Measurements from ENCODE around the gene CCR7.
"Not testable (repeated sequence)": the region's sequence is repeated elsewhere in the genome, so short reads cannot be mapped to it uniquely, and the experiment has no call there.

CCR7 gene

DNA sequence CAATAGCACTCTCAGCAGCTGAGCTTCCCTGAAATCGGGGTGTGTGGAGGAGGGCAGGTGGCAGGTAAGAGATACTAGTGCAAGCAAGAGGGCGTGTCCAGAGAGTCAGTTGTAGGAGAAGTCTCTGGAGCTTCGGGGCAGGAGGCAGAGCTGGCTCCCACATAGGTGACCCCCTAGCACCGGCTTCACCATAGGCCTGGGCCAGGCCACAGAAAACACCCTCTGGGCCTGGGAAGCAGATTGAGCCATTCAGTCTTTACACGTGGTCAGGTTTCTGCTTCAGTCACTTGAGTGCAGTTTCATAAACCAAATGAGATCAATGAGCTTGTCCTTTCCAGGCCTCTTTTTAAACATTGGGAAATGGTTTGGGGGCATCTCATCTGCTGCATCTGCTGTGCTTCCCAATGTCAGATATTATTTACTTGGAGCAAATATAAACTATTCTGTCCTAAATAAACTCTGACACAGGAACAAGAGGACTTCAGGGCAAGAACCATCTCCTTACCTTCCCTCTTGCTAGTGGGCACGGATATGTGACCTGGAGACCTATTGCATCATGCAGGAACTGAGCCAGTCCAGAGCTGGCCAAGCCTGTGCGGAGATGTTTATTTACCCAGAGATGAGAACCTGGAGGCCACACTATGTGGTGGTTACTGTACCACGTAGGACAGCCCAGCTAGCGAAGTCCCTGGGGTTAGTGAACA, 16.1 kb downstream of the CCR7 start:
- peak; percentile 22 for DNase-seq

DNA sequence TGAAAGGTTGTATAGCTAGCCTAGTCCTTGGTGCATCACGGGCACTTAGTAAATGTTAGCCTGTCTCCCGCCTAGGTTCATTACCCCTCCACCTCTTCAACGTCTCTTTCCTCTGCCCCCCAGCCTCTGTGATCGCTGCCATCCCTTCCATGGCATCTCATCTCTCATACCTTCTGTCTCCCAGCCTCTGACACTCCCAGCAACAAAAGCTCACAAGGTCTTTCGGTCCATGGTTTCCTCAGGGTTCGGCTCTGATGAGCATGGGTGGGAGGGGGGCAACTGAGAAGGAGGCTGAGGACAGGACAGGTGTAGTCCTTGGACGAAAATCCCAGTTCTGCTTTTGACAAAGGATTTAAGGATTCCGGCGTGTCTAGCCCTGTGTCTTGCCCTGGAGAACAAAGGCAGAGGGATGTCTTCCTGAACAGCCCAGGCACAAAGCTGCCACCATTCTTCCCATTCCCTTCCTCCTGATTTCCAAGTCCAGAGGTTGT, 16.7 kb downstream of the CCR7 start:
- peak; percentile 2 for DNase-seq

DNA sequence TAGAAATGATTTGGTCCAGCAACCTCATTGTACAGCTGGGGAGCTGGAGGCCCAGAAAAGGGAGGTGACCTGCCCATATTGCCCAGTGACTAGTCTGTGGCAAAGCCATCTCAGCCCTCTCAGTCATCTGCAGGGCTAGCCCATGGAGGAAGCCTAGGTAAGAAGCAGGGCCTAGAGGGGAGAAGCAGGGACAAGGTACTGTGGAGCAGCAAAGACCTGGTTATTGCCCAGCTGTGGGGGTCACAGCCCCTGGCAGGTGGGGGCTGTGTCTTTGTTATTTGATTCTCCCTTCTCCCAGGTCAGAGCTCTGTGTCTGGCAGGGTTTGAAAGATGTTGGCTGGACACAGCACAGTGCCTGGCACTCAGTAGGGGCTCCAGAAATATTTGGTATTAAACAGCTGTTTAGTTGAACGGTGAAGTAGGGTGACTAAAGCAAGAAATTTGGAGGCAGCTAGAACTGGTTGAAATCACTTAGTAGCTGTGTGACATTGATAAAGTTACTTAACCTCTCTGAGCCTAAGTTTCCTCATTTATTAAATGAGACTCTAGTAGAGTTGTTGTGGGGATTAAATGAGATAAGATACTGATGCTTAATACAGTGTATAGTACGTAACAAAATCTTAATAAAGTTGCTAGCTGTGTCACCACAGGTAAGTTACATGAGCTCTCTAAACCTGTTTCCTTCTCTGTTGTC, 17.3 kb downstream of the CCR7 start:
- no peak for DNase-seq

DNA sequence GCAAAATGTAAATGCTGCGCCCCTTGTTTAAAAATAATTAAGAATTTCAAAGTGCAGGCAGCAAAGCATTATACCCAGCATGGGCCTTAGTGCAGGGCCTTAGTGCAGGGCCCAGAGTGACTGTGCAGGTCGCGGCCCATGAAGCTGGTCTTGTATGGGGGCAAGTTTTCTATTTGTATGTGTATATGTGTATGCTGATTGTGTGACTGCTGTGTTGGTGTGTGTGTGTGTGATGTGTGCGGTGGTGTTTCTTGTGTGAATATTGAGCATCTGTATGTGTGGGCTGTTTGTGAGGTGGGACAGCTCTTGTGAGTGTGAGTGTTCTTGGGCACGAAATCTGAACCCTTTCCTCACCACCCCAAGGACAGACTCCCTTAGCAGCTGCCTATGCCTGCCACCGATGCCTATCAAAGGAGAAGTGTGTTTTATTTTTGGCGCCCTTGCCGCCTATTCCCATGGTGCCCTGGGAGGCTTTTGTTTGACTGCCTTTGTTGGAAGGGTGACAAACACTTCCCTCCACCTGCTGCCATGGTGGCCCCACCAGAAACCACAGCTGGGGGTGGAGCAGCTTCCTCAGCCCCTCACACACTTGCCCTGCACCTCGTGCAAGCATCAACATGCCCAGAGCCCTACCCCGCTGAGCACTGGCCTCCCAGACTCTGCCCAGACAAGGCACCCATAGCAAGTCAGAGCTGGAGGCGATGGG, 18.0 kb downstream of the CCR7 start:
- peak; percentile 67 for DNase-seq

DNA sequence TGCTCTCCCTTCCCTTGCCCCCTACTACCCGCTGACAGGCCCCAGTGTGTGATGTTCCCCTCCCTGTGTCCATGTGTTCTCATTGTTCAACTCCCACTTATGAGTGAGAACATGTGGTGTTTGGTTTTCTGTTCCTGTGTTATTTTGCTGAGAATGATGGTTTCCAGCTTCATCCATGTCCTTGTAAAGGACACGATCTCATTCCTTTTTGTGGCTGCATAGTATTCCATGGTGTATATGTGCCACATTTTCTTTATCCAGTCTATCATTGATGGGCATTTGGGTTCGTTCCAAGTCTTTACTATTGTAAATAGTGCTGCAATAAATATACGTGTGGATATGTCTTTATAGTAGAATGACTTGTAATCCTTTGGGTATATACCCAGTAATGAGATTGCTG, 18.8 kb downstream of the CCR7 start:
- not testable (repeated sequence) for DNase-seq

DNA sequence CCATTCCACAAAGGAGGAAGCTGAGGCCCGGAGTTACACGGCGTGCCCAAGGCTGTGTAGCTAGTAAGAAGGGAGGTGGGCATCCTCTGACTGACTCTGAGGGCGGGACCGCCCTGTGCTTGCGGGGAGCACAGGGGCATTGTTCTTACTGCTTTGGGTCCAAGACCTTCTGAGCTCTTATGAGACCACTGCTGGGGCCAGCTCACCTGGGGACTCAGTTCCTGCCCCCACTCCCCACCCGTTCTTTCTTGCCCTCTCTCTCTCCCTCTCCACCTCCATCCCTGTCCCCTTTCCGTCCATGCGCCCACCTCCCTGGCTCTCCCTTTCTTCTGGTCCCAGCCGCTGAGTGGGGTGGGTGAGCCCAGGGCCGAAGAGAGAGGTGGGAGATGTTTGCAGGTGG, 19.6 kb downstream of the CCR7 start:
- peak; percentile 1 for DNase-seq

DNA sequence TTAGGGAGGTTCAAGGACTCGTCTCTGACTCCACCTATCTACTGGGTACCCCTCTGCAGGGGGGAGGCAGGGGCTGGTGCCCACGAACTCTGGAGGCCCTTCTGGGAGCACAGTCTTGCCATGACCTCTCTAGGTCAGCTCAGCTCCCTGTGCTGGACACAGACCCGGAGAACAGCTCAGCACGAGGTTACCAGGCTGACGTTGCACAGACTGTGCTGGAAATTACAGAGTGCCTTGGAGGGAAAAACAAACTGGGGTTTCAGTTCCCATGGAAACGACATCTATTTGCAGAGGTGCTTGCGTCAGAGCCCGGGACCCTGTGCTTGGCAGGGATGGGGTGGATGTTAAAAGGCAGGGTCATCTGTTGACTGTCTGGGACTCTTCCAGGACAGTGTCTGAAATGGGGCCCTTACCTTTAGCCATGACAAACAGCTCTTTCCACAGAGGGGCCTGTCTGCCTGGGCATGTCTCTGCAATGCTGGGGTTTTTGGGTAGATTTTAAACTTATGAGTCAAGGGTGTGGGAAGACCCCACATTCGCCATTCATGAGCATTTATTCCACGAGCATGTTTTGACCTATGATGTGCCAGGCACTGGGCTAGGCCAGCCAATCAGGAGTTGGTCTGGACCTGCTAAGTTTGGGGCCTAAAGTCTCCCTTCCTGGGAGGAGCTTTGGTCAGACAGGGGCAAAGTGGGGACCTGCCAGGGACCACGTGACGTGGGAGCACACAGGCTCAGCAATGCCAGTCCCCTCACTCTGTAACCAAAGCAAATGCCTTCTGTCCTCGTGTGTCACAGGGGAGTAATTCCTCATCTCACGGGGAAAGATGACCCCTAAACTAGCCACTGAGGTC, 22.5 kb downstream of the CCR7 start:
- DNase-seq: peak; percentile 69

DNA sequence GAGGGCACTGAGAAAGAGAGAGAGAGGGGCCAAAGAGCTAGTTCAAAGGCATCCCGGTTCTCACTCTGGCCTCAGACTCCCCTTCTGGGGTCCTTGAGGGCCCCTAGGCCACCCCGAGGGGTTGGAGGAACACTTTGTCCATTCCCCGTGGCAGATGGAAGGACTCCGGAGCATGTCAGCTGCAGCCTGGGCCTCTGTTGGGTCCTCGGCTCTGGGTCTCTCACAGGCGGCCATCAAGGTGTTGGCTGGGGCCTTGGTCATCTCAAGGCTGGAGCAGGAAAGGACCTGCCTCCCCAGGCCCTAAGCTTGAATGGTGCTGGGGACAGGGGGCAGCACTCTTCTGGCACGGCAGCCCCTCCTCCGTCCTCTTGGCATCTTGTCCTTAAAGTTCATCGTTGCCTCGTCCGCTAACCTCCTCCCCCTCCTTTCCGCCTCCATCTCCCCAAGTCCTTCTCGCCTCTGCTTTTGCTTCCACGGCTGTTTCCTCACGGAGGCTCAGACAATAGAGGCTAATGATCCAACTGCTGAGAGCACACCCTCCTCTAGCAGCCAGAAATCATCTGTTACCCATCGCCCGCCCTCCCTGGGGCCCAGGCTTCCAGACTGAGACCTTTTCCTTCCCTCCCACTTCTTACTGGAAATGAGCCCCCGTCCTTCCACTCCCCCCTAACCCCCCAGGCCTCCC, 23.3 kb downstream of the CCR7 start:
- peak; percentile 54 for DNase-seq

DNA sequence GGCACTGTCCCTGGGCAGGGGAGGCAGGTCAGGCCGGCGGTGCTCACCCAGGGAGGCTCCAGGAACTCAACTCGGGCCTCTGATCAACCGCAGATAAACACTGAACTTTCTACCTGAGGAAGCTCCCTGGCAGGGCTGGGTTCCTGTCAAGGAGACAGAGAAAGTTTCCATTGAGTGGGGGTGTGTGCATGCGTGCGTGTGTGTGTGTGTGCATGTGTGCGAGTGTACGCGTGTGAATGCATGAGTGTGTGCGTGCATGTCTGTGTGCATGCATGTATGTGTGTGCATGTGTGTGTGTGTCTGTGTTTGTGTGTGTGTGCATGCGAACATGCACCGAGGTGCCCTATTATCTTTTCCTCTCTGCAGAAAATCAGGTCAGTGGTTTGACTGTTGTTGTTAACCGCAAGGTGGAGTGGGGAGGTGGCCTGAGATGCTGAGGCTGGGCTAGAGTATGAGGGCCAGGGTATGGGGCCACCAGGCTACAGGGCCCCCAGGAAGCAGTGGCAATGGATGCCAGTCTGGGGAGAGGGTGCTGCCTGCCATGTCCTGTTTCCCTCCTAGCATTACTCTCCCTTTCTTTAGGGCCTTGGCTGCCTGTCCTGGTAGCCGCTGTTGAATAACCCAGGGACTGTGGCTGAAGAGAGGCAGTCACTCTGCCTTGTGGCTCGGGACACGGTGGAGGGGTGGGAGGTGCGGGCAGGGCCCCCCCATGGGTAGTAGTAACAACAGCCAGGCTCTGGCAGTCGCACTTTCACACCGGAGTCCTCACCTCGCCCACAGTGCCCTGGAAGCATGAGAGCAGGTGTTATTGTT, 24.0 kb downstream of the CCR7 start:
- DNase-seq: peak; percentile 83

DNA sequence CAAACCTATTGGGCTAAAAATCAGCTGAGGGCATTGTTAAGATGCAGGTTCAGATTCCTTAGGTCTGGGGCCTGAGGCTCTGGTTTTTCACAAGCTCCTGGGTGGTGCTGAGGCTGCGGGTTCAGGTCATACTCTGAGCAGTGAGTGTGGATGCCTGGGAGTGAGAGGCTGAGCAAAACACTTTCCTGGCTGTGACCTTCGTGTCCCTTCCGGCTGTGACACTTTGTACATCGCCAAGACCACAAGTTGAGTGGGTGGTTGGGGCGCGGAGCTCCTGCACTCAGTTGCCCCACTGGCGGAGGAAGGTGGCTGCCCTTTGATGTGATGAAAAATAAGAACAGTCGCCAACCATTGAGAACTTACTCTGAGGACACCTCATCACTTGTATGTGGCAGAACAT, 24.8 kb downstream of the CCR7 start:
- peak; percentile 86 for DNase-seq

DNA sequence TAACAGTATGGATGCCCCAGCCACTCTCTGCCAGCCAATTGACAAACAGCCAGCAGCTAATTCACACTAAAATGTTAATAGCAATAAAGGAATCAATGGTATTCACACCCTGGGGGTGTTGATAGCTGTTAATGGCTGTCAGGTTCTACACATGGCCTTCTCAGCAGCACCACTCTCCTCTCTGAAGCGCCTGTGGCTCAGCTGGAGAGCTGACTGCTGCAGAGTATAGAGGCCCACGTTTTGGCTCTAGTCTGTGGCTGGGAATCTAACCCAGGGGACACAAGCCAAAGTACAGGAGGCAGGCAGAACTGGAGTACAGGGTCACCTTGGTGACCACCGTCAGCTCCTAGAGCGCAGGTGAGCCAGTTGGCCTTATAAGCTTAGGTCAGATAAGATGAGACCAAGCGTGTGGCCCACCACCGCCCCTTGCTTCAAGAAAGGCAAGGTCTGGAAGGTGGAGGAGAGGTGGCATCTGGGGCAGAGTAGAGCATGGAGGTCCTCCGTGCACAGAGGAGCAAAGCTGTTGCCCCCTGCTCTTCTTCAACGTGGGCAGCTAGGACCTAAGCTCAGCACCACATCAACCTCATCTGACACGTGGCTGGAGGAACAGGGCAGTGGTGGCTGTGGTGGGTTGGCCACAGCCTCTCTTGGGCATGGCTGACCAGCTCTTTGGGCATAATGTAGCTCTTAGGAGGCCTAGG, 25.4 kb downstream of the CCR7 start:
- DNase-seq: no peak

DNA sequence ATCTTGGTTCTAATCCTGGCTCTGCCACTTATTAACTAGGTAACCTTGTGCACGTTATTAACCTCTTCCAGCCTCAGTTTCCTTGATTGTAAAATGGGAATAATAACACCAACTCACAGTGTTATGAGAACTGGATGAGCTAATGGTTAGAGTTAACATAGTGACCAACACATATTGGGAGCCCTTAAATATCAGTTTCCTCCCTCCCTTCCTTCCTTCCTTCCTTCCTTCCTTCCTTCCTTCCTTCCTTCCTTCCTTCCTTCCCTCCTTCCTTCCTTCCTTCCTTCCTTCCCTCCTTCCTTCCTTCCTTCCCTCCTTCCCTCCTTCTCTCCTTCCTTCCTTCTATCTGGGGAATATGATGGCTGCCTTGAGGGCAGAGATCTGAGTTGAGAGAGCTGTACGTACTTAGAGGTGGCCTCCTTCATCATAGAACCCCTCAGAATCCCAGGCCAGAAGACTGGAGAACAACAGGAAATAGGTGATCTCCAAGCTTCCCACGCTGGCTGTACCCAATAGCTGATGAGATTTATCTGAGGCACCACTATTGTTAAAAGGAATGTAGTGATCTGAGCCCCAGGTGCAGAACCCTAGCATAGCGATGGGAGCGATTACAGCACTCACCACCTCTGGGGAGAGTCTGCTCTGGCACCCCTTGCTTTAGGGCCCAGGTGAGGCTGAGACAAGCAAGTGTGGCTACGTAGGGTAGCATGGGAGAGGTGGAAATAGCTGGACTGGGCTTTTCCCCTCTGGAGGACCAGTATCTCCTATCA, 26.2 kb downstream of the CCR7 start:
- DNase-seq: no peak

DNA sequence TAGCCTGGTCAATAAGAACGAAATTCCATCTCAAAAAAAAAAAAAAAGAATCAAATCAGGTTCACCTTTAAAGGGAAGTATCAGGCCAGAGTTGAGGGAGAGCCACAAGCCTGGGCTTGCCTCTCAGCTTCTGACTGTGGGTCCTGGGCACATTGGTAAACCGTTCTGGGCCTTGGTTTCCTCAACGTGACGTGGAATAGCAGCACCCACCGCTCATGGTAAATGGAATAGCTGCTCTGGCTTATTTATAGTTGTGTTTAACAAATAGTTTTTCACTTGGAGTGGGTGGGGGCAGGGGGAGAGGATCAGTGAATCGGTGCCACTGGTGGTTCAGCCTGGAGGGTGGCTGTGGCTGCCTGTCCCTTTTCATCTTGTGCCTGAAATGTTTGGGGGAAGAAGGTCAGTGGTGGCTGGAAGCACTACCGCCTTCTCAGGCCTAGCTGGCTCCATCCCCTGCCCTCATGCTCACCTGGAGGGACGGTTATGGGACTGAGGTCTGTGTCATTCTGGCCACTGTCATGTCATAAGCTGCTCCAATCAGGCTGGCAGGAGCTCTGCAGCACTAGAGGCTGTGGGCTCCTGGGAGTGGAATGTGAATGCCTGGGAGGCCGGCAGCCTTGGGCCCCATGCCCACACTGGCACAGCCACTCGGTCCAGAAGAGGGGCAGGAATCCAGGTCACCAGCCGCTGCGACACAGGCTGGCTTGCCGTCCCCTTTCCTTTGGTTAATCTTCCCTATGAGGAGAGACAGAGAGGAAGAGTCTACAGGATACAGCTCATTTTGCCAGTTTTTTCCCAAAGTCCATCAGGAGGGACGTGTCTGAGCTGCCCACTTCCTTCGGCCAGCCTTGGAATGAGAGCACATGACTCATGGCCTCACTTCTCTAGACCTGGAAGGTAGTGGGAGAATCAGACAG, 27.0 kb downstream of the CCR7 start:
- no peak for DNase-seq

DNA sequence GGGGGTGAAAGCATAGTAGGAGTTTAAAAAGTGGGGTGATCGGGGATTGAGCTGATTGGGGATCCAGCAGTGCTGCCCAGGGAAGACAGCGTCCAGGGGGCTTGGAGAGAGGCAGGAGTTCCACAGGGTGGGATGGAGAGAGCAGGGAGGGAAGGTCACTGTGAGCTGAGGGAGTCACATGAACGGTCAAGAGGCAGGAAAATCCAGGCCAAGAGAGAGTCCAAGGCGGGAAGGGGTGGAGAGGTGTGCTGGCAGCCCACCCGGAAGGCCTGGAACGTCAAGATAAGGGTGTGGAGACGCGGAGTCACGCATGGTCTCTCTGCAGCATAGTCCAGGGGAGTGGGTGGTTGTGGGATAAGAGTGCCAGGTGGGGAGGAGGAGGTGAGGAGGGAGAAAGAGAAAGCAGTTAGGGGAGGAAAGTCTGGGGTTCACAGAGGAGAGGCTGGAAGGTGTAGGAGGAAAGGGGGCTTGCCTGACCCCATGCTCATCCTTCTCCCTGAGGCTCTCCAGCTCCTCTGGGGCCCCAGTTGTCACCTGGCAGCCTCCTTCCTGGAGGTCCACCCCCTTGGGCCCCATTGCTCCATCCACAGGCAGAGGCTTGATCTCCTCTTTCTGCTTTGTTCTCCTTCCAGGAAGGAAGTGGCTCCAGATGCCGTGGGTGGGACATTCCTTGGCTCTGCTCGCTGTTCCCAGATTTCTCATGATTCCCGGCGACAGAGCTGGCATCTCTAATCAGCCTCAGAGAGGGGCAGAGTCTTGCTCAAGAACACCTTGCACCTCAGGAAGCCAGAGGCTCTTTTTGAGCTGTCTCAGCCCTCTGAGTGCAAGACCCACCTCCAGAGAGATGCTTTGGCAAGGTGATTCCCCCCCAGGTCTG, 28.7 kb downstream of the CCR7 start:
- DNase-seq: no peak

DNA sequence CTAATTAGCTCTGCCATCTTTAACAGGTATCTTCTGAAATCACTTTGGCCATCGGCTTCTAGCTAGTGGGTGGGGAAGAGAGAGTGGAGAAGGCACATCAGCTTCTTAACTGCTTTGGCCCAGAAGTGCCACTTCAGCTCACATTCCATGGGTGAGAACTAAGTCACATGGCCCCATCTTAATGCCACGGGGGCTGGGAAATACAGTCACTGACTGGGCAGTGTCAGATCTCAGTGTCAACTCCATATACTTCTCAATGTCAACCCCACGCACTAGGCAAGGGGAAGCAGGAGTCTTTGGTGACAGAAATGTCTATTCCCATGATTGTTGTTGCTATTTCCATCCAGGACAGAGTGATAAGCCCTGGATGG, 29.4 kb downstream of the CCR7 start:
- DNase-seq: no peak

DNA sequence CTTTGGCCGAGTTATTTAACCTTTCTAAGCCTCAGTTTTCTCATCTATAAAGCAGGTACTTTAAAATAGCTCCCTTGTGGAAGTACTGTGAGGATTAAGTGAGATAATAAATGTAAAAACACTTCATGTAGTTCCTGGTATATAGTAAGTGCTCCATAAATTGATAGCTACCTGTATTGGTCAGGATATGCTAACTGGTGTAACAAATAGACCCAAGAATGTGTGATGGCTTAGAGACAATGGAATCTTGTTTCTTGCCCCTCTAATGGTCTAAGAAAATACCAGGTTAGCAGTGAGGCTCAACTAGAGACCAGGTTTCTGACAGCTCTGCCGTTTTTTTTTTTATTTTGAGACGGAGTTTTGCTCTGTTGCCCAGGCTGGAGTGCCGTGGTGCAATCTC, 29.8 kb downstream of the CCR7 start:
- no peak for DNase-seq

DNA sequence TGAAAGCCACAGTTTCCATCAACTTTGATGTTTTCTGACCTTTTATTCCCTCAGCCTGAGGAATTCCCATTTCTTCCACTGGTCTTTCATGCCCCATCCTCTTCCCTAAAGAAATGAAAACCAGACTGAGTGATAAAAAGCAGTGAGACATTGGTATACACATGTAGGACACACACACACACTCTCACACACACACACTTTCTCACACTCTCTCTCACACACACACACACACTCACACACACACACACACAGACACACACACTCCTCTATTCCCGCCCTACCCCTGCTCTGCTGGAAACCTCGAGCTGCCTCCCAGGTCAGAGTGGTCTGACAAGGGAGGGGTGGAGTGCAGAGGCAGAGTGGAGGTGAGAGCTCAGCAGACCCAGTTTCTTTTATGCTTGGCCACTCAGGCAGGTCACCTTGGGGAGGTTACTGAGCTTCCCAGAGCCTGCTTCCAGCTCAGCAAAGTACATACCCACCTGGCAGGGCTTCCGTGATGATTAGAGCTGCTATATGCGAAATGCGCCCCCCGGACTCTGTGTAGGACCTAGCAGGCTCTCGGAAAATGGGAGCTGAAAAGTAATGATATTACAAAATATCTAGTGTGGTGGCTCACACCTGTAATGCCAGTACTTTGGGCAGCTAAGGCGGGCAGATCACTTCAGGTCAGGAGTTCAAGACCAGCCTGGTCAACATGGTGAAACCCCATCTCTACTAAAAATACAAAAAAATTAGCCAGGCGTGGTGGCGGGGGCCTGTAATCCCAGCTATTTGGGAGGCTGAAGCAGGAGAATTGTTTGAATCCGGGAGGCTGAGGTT, 30.7 kb downstream of the CCR7 start:
- no peak for DNase-seq
